GM19455 (cell line): ENCODE measurements around the gene DEGS2.

Experiments used
- ATAC-seq: cut with Tn5 transposase; IDR thresholded peaks from one replicate; pipeline ENCODE4 v1.9.1; 2021; ENCODE audit not compliant: unreplicated experiment

Gene DEGS2

GRCh38 chr14:100134586-100134985, 24.9 kb downstream of the DEGS2 start:
- no peak for ATAC-seq

- no peak for ATAC-seq
Measured at GRCh38 chr14:100132903-100133510, 26.4 kb downstream of the DEGS2 start.

GRCh38 chr14:100132161-100132902, 27.1 kb downstream of the DEGS2 start:
- no peak for ATAC-seq

GRCh38 chr14:100131181-100131580, 28.3 kb downstream of the DEGS2 start:
- ATAC-seq, result no peak

- ATAC-seq, result no peak
Measured at GRCh38 chr14:100130521-100130920, 28.9 kb downstream of the DEGS2 start.

- no peak for ATAC-seq
Measured at GRCh38 chr14:100129161-100129589, 30.3 kb downstream of the DEGS2 start.

- no peak for ATAC-seq
Measured at GRCh38 chr14:100128688-100129087, 30.8 kb downstream of the DEGS2 start.

GRCh38 chr14:100127853-100128455, 31.5 kb downstream of the DEGS2 start:
- ATAC-seq, result no peak

GRCh38 chr14:100126401-100126800, 33.0 kb downstream of the DEGS2 start:
- no peak for ATAC-seq

- ATAC-seq, result no peak
Measured at GRCh38 chr14:100124551-100125088, 34.8 kb downstream of the DEGS2 start.

- ATAC-seq, result no peak
Measured at GRCh38 chr14:100123618-100124017, 35.8 kb downstream of the DEGS2 start.

GRCh38 chr14:100122481-100123223, 36.8 kb downstream of the DEGS2 start:
- ATAC-seq, result no peak

GRCh38 chr14:100121643-100122480, 37.6 kb downstream of the DEGS2 start:
- ATAC-seq, result no peak

GRCh38 chr14:100120522-100121269, 38.7 kb downstream of the DEGS2 start:
- no peak for ATAC-seq

GRCh38 chr14:100119251-100119650, 40.2 kb downstream of the DEGS2 start:
- no peak for ATAC-seq

- ATAC-seq, result no peak
Measured at GRCh38 chr14:100118396-100119011, 40.9 kb downstream of the DEGS2 start.

- no peak for ATAC-seq
Measured at GRCh38 chr14:100117633-100118395, 41.6 kb downstream of the DEGS2 start.

- ATAC-seq, result no peak
Measured at GRCh38 chr14:100117026-100117425, 42.4 kb downstream of the DEGS2 start.
